ENCODE results near the gene UBE3B.

Gene UBE3B

DNA sequence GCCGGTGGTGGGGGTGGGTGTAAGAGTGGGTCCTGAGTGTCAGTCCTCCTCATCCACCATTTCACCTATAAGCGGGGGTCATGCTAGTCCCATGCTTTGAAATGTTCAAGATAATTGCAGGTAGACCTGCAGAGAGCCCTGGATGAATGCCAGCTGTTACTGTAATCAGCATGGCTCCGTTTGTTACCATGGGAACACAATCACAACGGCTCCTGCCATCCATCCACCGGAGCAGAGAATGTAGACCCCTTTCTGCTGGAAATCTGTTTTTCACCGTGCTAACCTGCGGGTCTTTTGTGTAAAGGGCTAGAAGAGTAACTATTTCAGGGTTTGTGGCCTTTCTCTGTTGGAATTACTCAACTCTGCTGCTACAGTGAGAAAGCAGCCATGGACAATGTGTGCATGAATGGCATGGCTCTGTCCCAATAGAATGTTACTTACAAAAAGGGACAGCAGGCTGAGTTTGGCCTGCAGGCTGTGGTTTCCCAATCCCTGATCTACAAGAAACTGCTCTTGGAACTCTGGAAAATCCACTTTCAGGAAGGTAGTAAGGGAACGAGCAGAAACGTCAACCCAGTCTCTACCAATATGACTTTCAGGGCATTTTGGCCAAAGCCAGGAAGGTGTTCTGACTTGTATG, 36.5 kb upstream of the UBE3B start:
- no peak overlapping the region for H3K4me3 ChIP-seq (ENCODE audit: low read depth in 1 of 2, low read length in 1 of 2)
- H3K36me3 ChIP-seq, result no peaks in the 10 kb centered on the region
- no peak overlapping the region for H3K27ac ChIP-seq
- H3K4me1 ChIP-seq (ENCODE audit: control insufficient read depth in 1 of 2, insufficient read depth in 1 of 2, low read depth in 1 of 2, low read length in 1 of 2), result no peaks in the 10 kb centered on the region
- no peaks in the 10 kb centered on the region for H3K27me3 ChIP-seq
- H3K9me3 ChIP-seq, result no peaks in the 10 kb centered on the region
- TF ChIP-seq, protein P1, sequence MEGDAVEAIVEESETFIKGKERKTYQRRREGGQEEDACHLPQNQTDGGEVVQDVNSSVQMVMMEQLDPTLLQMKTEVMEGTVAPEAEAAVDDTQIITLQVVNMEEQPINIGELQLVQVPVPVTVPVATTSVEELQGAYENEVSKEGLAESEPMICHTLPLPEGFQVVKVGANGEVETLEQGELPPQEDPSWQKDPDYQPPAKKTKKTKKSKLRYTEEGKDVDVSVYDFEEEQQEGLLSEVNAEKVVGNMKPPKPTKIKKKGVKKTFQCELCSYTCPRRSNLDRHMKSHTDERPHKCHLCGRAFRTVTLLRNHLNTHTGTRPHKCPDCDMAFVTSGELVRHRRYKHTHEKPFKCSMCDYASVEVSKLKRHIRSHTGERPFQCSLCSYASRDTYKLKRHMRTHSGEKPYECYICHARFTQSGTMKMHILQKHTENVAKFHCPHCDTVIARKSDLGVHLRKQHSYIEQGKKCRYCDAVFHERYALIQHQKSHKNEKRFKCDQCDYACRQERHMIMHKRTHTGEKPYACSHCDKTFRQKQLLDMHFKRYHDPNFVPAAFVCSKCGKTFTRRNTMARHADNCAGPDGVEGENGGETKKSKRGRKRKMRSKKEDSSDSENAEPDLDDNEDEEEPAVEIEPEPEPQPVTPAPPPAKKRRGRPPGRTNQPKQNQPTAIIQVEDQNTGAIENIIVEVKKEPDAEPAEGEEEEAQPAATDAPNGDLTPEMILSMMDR (IDR thresholded peaks at IDR 0.05), result no peak

DNA sequence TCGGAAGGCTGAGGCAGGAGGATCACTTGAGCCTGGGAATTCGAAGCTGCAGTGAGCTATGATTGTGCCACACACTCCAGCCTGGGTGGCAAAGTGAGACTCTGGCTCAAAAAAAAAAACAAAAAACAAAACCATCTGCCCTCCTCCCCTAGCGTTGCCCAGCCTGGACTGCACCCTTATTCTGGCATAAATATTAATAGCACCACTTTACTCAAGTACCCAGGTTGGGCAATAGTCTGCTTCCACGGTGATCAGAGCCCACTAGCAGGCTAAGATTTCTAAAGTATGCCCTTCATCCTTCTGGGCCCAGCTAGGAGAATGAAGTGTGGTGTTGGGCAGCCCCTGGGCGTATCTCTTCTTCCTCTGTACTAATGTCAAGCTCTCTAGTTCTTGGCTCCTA, 33.6 kb upstream of the UBE3B start:
- Histone ChIP-seq H3K4me1 (ENCODE audit: control insufficient read depth in 1 of 2, insufficient read depth in 1 of 2, low read depth in 1 of 2, low read length in 1 of 2) (no peaks in the 10 kb centered on the region), H3K27ac (no peak overlapping the region), H3K9me3 (no peaks in the 10 kb centered on the region), H3K4me3 (ENCODE audit: low read depth in 1 of 2, low read length in 1 of 2) (no peak overlapping the region), H3K36me3 (peaks cover 26% of the 10 kb centered on the region), H3K27me3 (no peaks in the 10 kb centered on the region)
- TF ChIP-seq, protein P1 (IDR thresholded peaks at IDR 0.05), result no peak

DNA sequence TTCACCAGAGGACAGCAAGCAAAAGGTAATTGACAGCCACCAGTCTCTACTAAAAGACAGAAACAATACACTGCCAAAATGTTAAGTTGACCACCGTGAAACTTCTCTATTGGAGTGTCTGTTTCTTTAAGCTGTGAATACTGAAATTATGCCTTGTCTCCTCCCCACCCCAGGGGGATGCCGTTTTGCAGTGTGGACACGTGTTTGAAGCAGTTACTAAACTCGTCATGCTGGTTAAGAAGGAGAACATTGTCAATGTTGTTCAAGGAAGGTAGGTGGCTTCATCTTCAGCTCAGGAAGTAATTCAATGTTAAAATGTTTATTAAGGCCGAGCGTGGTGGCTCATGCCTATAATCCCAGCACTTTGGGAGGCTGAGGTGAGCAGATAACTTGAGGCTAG, 33.2 kb upstream of the UBE3B start:
- Histone ChIP-seq H3K4me3 (ENCODE audit: low read depth in 1 of 2, low read length in 1 of 2) (no peak overlapping the region), H3K27ac (no peak overlapping the region), H3K4me1 (ENCODE audit: control insufficient read depth in 1 of 2, insufficient read depth in 1 of 2, low read depth in 1 of 2, low read length in 1 of 2) (no peaks in the 10 kb centered on the region), H3K9me3 (no peaks in the 10 kb centered on the region), H3K27me3 (no peaks in the 10 kb centered on the region), H3K36me3 (peaks cover 31% of the 10 kb centered on the region)
- TF ChIP-seq, protein P1 (IDR thresholded peaks at IDR 0.05), result no peak

DNA sequence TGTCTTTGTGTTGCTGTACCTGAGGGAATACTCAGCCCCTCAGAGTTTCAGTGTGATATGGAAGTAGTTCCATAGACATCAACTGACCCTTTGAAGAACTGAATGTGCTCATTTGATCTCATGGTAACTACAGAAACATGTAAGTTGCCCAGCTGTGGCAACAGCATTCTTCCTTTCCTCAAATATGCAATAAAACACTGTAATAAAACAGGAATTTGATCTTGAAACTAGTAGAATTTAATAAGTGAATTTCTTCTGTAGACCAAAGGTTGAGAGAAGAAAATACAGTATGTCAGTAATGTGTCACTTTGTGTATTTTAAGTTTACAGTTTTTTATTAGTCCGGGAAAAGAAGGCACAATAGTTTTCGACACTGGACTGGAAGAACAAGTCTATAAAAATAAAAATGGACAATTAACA, 32.2 kb upstream of the UBE3B start:
- Histone ChIP-seq H3K27ac (no peak overlapping the region), H3K36me3 (peaks cover 37% of the 10 kb centered on the region), H3K4me1 (ENCODE audit: control insufficient read depth in 1 of 2, insufficient read depth in 1 of 2, low read depth in 1 of 2, low read length in 1 of 2) (no peaks in the 10 kb centered on the region), H3K4me3 (ENCODE audit: low read depth in 1 of 2, low read length in 1 of 2) (no peak overlapping the region), H3K27me3 (no peaks in the 10 kb centered on the region), H3K9me3 (no peaks in the 10 kb centered on the region)
- TF ChIP-seq, protein P1 (IDR thresholded peaks at IDR 0.05), result no peak

DNA sequence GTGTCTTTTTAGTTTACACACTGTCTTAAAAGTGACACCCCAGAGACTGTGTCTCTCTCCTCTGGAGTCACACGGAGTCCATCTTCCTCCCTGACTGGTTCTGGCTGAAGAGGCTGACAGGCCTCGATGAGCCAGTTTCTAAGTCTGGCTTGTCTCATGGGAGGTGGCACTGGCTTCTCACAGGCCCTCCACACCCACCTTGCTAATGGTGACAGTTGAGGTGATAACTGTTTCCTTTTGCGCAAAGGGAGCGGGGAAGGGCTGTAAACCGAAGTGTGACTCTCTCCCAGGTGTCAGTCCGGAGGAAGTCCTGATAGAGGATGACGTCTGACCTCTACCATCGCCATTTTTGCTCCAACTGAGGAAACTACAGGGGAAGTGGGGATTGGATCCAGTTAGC, 30.6 kb upstream of the UBE3B start:
- Histone ChIP-seq H3K27me3 (no peaks in the 10 kb centered on the region), H3K27ac (no peak overlapping the region), H3K4me1 (ENCODE audit: control insufficient read depth in 1 of 2, insufficient read depth in 1 of 2, low read depth in 1 of 2, low read length in 1 of 2) (no peaks in the 10 kb centered on the region), H3K4me3 (ENCODE audit: low read depth in 1 of 2, low read length in 1 of 2) (no peak overlapping the region), H3K9me3 (no peaks in the 10 kb centered on the region), H3K36me3 (peaks cover 54% of the 10 kb centered on the region)
- TF ChIP-seq, protein P1 (IDR thresholded peaks at IDR 0.05), result no peak

Measured in neutrophil (primary cell).